GM18519 (cell line): ENCODE measurements around the gene PTCD1.
"Not testable (repeated sequence)": the region's sequence is repeated elsewhere in the genome, so short reads cannot be mapped to it uniquely, and the experiment has no call there.

Experiments used
- ATAC-seq: cut with Tn5 transposase; IDR thresholded peaks from one replicate; pipeline ENCODE4 v1.9.1; 2021; ENCODE audit warnings: mild to moderate bottlenecking, moderate library complexity; ENCODE audit not compliant: unreplicated experiment, low FRiP score

Gene PTCD1

DNA sequence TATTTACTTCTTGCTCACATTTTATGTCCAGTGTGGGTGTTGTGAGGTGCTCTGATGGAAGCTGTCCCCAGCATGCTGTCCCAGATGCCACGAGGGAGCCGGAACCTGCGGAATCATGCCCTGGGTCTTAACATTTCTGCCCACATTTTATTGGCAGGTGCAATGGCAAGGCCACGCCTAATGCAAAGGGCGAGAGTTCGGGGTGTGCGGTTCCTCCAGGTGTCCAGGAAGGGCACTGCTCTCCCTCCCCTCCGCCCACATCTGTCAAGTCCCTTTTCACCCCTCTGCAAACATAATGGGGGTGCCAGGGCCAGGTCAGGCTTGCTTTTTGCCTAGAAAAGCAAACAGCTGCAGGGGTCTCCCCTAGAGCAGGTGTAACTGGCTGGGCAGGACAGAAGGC is 46.6 kb downstream of the PTCD1 start:
- ATAC-seq: no peak

- ATAC-seq: no peak
Measured at GRCh38 chr7:99390941-99391602, 47.5 kb downstream of the PTCD1 start.

GRCh38 chr7:99389772-99390171 is 48.8 kb downstream of the PTCD1 start:
- ATAC-seq: no peak

GRCh38 chr7:99387912-99388311 is 50.7 kb downstream of the PTCD1 start:
- no peak for ATAC-seq

GRCh38 chr7:99387239-99387635 is 51.4 kb downstream of the PTCD1 start:
- ATAC-seq: not testable (repeated sequence)

GRCh38 chr7:99386584-99387238 is 51.9 kb downstream of the PTCD1 start:
- no peak for ATAC-seq

- no peak for ATAC-seq
Measured at GRCh38 chr7:99385564-99385963, 53.0 kb downstream of the PTCD1 start.

DNA sequence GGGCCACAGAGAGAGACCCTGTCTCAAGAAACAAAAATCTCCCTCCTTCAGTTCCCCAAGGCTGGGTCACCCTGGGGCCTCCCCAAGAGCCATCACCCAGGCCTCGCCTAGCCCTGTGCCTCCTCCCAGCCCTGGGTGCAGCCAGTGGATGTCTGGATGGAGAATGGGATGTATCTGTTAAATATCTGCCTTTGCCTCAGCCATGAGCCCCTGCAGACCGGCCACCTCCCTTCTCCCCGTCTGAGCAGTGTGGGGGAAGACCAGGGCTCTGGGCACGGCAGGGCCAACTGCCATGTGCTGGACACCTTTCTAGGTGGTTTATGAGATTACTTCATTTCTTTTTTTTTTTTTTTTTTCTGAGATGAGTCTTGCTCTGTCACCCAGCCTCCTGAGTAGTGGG is 54.1 kb downstream of the PTCD1 start:
- no peak for ATAC-seq

GRCh38 chr7:99383791-99384370 is 54.7 kb downstream of the PTCD1 start:
- no peak for ATAC-seq

- no peak for ATAC-seq
Measured at GRCh38 chr7:99383203-99383602, 55.4 kb downstream of the PTCD1 start.

- no peak for ATAC-seq
Measured at GRCh38 chr7:99381664-99382075, 56.9 kb downstream of the PTCD1 start.

DNA sequence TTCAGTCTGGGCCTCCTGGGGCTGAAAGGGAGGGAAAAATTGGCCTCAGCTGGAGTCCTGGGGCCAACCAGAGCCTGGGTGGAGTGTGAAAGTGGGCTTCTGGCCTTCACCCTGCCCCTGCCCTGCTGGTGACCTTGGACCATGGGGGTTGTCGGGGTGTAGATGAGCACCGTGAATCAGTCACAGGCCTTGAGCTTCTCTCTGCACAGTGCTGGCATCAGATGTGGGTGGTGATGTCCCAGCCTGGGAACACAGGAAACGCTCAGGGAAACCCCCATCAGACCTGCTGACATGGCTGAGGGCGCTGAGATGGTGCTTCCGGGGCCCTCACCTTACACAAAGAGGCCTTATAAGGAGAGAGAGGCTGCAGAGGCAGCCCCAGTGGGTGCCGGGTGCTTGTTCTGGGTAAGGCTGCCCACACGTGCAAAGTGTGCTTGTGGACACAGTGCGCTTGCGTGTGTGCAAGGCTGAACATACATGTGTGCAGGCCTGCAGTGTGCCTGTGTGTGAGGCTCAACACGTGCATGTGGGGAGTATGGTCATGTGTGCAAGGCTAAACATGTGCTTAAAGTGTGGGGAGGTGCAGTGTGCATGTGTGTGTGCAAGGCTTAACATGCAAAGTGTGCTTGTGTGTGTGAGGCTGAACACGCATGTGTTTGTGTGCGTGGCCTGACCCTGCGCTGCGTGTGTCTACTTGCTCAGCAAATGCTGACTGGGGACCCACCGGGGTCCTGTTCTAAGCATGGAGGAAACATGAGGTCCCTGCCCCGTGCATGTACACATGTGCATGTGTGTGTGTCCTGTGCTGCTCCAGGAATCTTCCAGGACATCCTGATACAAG is 57.6 kb downstream of the PTCD1 start:
- ATAC-seq: peak; percentile 70

- no peak for ATAC-seq
Measured at GRCh38 chr7:99380032-99380822, 58.4 kb downstream of the PTCD1 start.

- not testable (repeated sequence) for ATAC-seq
Measured at GRCh38 chr7:99379693-99380031, 58.9 kb downstream of the PTCD1 start.

- ATAC-seq: no peak
Measured at GRCh38 chr7:99379043-99379577, 59.5 kb downstream of the PTCD1 start.

DNA sequence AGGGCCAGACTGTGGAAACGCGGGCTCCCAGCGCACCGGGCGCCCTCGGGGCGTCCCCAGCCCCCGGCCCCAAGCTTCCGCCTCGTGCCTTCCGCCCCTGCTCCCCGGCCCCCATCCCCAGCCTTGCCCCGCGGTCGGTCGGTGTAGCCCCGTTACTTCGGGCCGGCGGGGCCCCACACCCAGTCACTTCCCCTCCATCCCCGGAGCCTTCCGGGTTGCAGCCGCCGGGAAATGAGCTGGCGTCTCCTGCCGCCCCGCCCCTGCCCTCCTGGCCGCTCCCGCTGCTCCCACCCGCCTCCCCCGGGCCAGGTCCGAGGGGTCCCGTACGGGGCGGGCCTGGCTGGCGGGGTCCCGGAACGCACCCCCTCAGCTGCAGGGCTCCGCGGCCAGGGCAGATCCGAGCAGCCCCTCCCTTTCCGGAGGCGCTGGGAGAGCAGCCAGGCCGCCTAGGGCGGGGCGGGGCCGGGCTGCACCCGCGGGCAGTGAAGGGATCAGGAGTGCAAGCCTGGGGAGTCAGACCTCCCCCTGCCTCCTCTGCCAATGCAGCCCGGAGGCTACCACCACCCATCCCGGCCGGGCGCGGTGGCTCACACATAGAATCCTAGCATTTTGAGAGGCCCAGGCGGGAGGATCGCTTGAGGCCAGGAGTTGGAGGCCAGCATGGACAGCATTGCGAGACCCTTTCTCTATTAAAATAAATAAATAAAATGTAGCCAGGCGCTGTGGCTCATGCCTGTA is 63.4 kb downstream of the PTCD1 start:
- no peak for ATAC-seq

GRCh38 chr7:99374111-99375064 is 64.2 kb downstream of the PTCD1 start, which contains the start of gene ARPC1B:
TSS of gene ARPC1B (plus strand) at chr7:99374730. CDS start at chr7:99385715, 10,985 bp downstream.
- ATAC-seq: no peak
